Fibroblast of villous mesenchyme (primary cell): ENCODE results near the gene CADPS. TPM values are rescaled to one million over a fixed set of nuclear protein-coding genes. Genes with fewer than 3 reads are reported as not detected.

Source experiments
- DNase-seq: peaks from one replicate; pipeline ENCODE4 v3.0.0-alpha.2; 2010; ENCODE audit warnings: low read depth
- H3K4me3 ChIP-seq: 2 replicates; pipeline ENCODE4 v1.5.1; 2011; ENCODE audit warnings: low read depth, mild to moderate bottlenecking, low read length
- small RNA-seq: library from RNA; depleted of rRNA; stranded (forward); fragments of <200 nt; gene quantifications from one replicate; pipeline ENCODE3, GENCODE V24; 2012
- total RNA-seq: library from RNA; depleted of rRNA; stranded (reverse); fragments of >200 nt; gene quantifications from 2 replicates; pipeline ENCODE4 v1.2.3, GENCODE V29; 2012
- TF ChIP-seq, protein P1 (sequence below): IDR thresholded peaks from 2 replicates; pipeline ENCODE4 v1.5.1; 2012; ENCODE audit warnings: low read depth, mild to moderate bottlenecking, low read length; ENCODE audit not compliant: insufficient read depth

The CADPS gene
- total RNA-seq, 1 donor = not detected

DNA sequence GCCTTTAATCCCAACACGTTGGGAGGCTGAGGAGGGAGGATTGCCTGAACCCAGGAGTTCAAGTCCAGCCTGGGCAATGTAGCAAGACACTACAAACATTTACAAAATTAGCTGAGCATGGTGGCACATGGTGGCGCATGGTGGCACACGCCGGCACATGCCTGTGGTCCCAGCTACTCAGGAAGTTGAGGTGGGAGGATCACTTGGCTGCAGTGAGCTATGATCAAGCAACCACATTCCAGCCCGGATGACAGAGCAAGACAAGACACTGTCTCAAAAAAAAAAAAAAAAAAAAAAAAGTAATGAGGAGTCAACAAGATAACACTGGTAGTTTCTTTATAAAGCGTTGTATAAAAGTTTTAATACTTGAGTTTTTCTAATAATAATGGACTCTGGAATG is 511.9 kb downstream of the CADPS start:
- DNase-seq = no peak
- TF ChIP-seq, protein P1, sequence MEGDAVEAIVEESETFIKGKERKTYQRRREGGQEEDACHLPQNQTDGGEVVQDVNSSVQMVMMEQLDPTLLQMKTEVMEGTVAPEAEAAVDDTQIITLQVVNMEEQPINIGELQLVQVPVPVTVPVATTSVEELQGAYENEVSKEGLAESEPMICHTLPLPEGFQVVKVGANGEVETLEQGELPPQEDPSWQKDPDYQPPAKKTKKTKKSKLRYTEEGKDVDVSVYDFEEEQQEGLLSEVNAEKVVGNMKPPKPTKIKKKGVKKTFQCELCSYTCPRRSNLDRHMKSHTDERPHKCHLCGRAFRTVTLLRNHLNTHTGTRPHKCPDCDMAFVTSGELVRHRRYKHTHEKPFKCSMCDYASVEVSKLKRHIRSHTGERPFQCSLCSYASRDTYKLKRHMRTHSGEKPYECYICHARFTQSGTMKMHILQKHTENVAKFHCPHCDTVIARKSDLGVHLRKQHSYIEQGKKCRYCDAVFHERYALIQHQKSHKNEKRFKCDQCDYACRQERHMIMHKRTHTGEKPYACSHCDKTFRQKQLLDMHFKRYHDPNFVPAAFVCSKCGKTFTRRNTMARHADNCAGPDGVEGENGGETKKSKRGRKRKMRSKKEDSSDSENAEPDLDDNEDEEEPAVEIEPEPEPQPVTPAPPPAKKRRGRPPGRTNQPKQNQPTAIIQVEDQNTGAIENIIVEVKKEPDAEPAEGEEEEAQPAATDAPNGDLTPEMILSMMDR = no peak
- no peak overlapping the region for H3K4me3 ChIP-seq

- TF ChIP-seq, protein P1 = no peak
- H3K4me3 ChIP-seq = no peak overlapping the region
- DNase-seq = no peak
Observed at GRCh38 chr3:62361824-62362223, 513.4 kb downstream of the CADPS start.

DNA sequence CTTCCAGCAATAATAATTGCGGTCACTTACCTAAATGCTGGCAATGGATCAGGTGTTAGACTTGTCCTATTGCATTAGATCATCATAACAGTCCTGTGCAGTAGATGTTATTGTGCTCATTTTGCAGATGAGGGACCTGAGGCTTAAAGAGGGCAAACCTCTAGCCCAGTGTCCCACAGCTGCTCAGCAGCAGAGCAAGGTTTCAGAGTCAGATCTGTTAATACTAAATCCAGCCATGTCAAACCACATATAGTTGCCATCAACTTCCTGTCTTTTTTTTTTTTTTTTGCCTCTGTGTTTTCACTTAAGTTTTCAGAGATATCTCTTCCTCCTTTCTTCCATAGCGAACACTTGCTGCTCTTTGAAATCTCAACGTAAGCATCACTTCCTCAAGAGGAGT is 514.0 kb downstream of the CADPS start:
- no peak for DNase-seq
- TF ChIP-seq, protein P1 = no peak
- no peak overlapping the region for H3K4me3 ChIP-seq

GRCh38 chr3:62359531-62359930 is 515.7 kb downstream of the CADPS start:
- no peak overlapping the region for H3K4me3 ChIP-seq
- TF ChIP-seq, protein P1 = no peak
- DNase-seq = no peak

GRCh38 chr3:62356356-62356755 is 518.9 kb downstream of the CADPS start:
- no peak overlapping the region for H3K4me3 ChIP-seq
- TF ChIP-seq, protein P1 = no peak
- DNase-seq = no peak

GRCh38 chr3:62355703-62356102 is 519.5 kb downstream of the CADPS start:
- no peak for DNase-seq
- H3K4me3 ChIP-seq = no peak overlapping the region
- TF ChIP-seq, protein P1 = no peak

Small RNA genes within 50 kb of the gene (small RNA-seq; reads per million reads assigned to genes)
- gene RN7SL863P = not detected
- 0.56 reads per million for gene RNU6-139P
